Calu3 (cell line): ENCODE data around the gene RBM4B. TPM values are rescaled to one million over a fixed set of nuclear protein-coding genes. Genes with fewer than 3 reads are reported as not detected.

Experiments used
- BruUV-seq: library from RNA; stranded (reverse); fragments of 400-500 nt; replicated peaks from 2 replicates; lab custom pipeline; 2021; lab: Mats Ljungman, UMichigan
- CTCF ChIA-PET: fragments of 300-600 bp; sonication (Branson Sonifier 250); formaldehyde crosslinking; loops from one replicate; lab custom pipeline; 2022; ENCODE audit warnings: antibody characterized with exemption; lab: Charles Lee
- DNase-seq: peaks from one replicate; pipeline ENCODE4 v3.0.0; 2022
- H3K27ac Mint-ChIP-seq: one replicate; pipeline ENCODE4 v1.8.0; 2022; ENCODE audit warnings: mixed read lengths; ENCODE audit not compliant: unreplicated experiment
- H3K27me3 Mint-ChIP-seq: one replicate; pipeline ENCODE4 v1.8.0; 2022; ENCODE audit warnings: mixed read lengths; ENCODE audit not compliant: unreplicated experiment
- H3K36me3 Mint-ChIP-seq: one replicate; pipeline ENCODE4 v1.8.0; 2022; ENCODE audit warnings: mild to moderate bottlenecking, moderate library complexity, mixed read lengths; ENCODE audit not compliant: insufficient read depth, unreplicated experiment
- H3K4me1 Mint-ChIP-seq: one replicate; pipeline ENCODE4 v1.8.0; 2022; ENCODE audit warnings: mild to moderate bottlenecking, low read depth, mixed read lengths; ENCODE audit not compliant: unreplicated experiment
- H3K4me3 Mint-ChIP-seq: one replicate; pipeline ENCODE4 v1.8.0; 2022; ENCODE audit warnings: mild to moderate bottlenecking, low read depth, moderate library complexity, mixed read lengths; ENCODE audit not compliant: unreplicated experiment
- H3K9me3 Mint-ChIP-seq: one replicate; pipeline ENCODE4 v1.8.0; 2022; ENCODE audit warnings: low read depth, mixed read lengths; ENCODE audit not compliant: unreplicated experiment
- intact Hi-C: fragments of 100-400 bp; cut with micrococcal nuclease; formaldehyde crosslinking; loops from one replicate; pipeline ENCODE4 v1.10.0; 2022; ENCODE audit not compliant: unreplicated experiment
- total RNA-seq: library from RNA; stranded (reverse); gene quantifications from 2 replicates; pipeline ENCODE4 v1.2.3, GENCODE V29; 2022
- TF ChIP-seq, protein P1 (sequence below): fragments of 200-600 bp; IDR thresholded peaks from one replicate; pipeline ENCODE4 v1.8.0; 2022; ENCODE audit warnings: antibody characterized with exemption; ENCODE audit not compliant: unreplicated experiment

RBM4B gene
- total RNA-seq, 1 experiment from 2014 or later: 23.0 TPM

DNA sequence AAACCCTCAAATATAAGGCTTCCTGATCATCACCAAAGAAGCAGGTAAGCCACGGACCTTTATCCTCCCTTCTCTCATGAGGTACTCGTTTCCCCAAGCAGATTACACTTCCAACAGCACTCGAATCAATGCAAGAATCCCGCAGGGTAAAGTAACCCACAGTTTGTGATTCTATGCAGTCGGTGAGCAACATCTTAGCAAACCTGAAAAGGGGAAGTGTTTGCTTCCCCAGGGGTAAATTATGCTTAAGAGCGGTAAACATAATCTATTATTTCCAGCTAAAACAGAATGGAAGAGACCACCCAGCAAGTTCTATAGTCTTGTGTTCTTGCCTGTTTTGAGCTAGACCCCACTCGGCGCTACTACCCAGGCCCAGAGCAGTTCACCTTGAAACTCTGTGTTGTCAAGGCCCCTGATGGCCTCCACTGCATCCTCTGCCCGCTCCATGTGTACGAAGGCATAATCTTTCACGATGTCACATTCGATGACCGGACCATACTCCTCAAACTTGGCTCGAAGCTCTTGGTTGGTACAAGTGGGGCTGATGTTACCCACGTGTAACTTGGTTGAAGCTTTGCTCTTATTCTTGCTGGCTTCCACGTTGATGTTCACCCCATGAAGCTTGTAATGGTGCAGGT is 1.3 kb downstream of the RBM4B start:
- CTCF ChIA-PET: no interaction called here
- no TSS peak for BruUV-seq

DNA sequence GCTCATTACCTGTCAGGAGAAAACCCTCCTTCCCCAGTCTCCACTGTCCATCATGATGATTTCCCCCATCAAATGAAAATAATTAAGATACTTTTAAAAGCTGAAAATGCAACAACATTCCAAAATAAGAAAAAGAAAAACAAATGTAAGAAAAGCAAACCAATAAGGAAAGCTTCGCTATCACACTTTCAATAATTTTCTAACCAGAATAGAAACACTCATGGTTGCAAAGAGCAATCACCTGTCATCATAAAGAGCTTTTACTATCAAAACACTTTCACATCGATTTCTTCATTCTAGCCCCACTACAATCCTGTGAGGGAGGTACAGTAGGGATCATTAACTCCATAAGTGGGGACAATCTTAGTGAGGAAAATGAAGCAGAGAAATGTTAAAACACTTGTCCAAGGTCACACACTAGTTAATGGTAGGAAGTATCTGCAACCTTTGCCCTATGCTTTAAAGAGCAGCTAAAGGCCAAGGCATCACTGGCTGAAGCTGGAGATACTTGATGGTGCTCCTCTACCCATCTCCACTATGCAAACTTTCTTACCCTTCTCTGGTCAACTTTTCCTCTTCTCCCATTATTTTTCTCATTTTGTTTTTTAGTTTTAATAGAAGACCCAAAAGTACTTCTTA is 2.6 kb downstream of the RBM4B start:
- Mint-ChIP-seq H3K27ac (no peak overlapping the region), H3K27me3 (no peaks in the 10 kb centered on the region), H3K4me1 (peaks cover 25% of the 10 kb centered on the region), H3K36me3 (peaks cover 44% of the 10 kb centered on the region), H3K4me3 (no peak overlapping the region), H3K9me3 (no peaks in the 10 kb centered on the region)
- BruUV-seq: no TSS peak
- DNase-seq: no peak
- CTCF ChIA-PET: no interaction called here
- TF ChIP-seq, protein P1, sequence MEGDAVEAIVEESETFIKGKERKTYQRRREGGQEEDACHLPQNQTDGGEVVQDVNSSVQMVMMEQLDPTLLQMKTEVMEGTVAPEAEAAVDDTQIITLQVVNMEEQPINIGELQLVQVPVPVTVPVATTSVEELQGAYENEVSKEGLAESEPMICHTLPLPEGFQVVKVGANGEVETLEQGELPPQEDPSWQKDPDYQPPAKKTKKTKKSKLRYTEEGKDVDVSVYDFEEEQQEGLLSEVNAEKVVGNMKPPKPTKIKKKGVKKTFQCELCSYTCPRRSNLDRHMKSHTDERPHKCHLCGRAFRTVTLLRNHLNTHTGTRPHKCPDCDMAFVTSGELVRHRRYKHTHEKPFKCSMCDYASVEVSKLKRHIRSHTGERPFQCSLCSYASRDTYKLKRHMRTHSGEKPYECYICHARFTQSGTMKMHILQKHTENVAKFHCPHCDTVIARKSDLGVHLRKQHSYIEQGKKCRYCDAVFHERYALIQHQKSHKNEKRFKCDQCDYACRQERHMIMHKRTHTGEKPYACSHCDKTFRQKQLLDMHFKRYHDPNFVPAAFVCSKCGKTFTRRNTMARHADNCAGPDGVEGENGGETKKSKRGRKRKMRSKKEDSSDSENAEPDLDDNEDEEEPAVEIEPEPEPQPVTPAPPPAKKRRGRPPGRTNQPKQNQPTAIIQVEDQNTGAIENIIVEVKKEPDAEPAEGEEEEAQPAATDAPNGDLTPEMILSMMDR: no peak
- intact Hi-C loops: loop anchor here (5.0 kb wide), 1 partner anchor 98 kb away; no protein-coding TSS in a partner anchor

More for the DNA sequence above, 1.3 kb downstream of the RBM4B start:
- TF ChIP-seq, protein P1: no peak
- Mint-ChIP-seq H3K9me3 (no peaks in the 10 kb centered on the region), H3K27me3 (no peaks in the 10 kb centered on the region), H3K27ac (no peak overlapping the region), H3K36me3 (peaks cover 36% of the 10 kb centered on the region), H3K4me1 (peaks cover 25% of the 10 kb centered on the region), H3K4me3 (peak overlapping the region; percentile 99)
- intact Hi-C loops: loop anchor here (5.0 kb wide), 1 partner anchor 99 kb away; no protein-coding TSS in a partner anchor
- no peak for DNase-seq

DNA sequence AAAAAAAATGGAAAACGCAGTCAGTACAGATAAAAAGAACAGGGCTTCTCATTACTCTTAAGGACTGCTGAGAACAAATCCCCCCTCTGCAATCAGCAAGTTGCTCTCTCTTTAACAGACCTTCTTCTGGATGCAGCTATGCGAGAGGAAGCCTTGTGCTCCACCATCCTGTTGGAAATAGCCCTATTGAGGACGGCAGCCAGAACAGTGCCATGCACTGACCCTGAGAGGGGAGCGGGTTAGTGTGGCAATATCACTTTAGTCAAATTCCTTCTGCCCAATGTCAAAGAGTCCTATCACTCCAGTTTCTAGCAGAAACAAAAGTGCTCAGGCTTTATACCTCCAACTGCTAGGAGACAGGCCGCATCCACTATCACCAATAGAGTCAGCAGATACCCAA is 6.9 kb downstream of the RBM4B start:
- H3K27me3 Mint-ChIP-seq: no peaks in the 10 kb centered on the region
- H3K4me3 Mint-ChIP-seq: no peak overlapping the region
- peaks cover 40% of the 10 kb centered on the region for H3K36me3 Mint-ChIP-seq
- peaks cover 9% of the 10 kb centered on the region for H3K4me1 Mint-ChIP-seq
- DNase-seq: no peak
- CTCF ChIA-PET: no interaction called here
- intact Hi-C loops: no loop called here
- no peaks in the 10 kb centered on the region for H3K9me3 Mint-ChIP-seq
- TF ChIP-seq, protein P1: no peak
- BruUV-seq: no TSS peak
- H3K27ac Mint-ChIP-seq: no peak overlapping the region

DNA sequence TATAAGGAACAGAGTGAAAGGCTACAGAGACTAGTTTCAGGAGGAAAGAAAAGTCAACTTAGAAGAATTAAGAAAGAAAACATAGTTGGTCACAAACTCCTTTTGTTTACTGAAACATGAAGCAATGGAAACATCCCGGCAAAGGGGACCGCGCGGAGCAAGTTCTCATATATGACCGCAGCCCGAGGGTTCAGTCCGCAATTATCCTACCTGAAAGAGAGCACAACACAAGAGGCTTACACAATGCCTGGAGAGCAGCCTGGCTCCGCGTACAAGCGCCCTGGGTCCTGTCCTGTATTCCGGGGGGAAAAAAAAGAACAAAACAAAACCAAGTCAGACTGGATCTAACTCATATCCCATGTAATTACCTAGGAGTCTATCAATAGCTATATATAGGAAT is 12.3 kb downstream of the RBM4B start:
- H3K4me1 Mint-ChIP-seq: no peaks in the 10 kb centered on the region
- no peak overlapping the region for H3K27ac Mint-ChIP-seq
- no TSS peak for BruUV-seq
- intact Hi-C loops: no loop called here
- CTCF ChIA-PET: no interaction called here
- no peak overlapping the region for H3K4me3 Mint-ChIP-seq
- no peak for DNase-seq
- H3K36me3 Mint-ChIP-seq: peaks cover 68% of the 10 kb centered on the region
- H3K9me3 Mint-ChIP-seq: no peaks in the 10 kb centered on the region
- TF ChIP-seq, protein P1: no peak
- no peaks in the 10 kb centered on the region for H3K27me3 Mint-ChIP-seq
